ENCODE data around the gene MBOAT2.

Gene MBOAT2

DNA sequence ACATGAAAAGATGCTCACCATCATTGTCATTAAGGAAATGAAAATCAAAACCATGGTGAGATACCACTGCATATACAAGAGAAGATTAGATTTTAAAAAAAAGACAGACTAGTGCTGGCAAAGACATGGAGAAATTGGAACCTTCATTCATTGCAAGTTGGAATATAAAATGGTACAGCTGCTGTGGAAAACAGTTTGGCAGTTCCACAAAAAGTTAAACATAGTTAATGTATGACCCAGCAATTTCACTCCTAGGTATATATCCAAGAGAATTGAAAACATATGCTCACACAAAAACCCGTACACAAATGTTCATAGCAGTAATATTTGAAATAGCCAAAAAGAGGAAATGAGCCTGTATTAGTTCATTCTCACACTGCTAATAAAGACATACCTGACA lies 33.7 kb upstream of the MBOAT2 start:
- no peak overlapping the region for H3K4me2 ChIP-seq (ENCODE audit: low read length)
- H3K27me3 ChIP-seq (ENCODE audit: control insufficient read depth, insufficient read depth, low read length), result no peaks in the 10 kb centered on the region
- H3K4me1 ChIP-seq, result peaks cover 12% of the 10 kb centered on the region
- H3K9ac ChIP-seq, result no peak overlapping the region
- no peaks in the 10 kb centered on the region for H3K9me3 ChIP-seq (ENCODE audit: control insufficient read depth, low read length)
- TF ChIP-seq, protein P1, sequence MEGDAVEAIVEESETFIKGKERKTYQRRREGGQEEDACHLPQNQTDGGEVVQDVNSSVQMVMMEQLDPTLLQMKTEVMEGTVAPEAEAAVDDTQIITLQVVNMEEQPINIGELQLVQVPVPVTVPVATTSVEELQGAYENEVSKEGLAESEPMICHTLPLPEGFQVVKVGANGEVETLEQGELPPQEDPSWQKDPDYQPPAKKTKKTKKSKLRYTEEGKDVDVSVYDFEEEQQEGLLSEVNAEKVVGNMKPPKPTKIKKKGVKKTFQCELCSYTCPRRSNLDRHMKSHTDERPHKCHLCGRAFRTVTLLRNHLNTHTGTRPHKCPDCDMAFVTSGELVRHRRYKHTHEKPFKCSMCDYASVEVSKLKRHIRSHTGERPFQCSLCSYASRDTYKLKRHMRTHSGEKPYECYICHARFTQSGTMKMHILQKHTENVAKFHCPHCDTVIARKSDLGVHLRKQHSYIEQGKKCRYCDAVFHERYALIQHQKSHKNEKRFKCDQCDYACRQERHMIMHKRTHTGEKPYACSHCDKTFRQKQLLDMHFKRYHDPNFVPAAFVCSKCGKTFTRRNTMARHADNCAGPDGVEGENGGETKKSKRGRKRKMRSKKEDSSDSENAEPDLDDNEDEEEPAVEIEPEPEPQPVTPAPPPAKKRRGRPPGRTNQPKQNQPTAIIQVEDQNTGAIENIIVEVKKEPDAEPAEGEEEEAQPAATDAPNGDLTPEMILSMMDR (IDR thresholded peaks at IDR 0.05), result no peak
- H3K27ac ChIP-seq, result no peak overlapping the region
- H3K4me3 ChIP-seq (ENCODE audit: low read depth, low read length), result no peak overlapping the region
- H2AFZ ChIP-seq, result no peak overlapping the region
- no peaks in the 10 kb centered on the region for H3K79me2 ChIP-seq
- no peaks in the 10 kb centered on the region for H3K36me3 ChIP-seq (ENCODE audit: control insufficient read depth, insufficient read depth, low read length)

DNA sequence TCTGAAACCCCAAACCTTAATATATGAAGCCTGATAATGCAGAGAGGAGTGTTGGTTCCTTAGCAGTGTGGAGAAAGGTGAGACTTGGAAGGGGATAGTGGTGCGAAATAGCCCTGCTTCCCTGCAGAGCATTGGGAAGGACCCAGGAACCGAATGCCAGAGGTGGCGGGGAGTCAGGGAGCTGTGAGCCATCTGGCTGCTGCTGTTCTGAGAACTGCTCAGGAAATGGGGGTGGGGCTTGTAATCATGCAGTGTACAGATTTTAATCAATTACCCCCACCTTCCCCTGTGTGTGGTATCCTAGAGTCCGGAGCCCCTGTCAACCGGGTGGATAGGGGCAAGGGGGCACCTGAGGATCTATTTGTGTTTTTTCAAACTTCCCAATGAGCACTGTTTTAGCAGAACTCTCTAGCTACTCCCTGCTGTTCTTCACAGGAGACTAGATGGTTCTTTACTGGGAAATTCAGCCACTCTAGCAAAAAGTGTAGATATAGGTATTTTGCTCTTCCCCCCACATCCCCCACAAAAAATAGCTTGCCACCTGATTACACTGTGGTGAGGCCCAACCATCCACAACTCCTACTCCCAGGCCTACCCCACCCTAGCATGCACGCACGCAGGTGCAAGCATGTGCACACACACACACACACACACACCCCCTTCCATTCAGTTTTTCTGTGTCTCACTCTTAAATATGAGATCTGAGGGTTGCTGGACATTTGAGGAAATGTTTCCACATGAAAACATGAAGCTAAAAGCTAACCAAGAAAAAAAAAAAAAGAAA lies 30.1 kb upstream of the MBOAT2 start:
- peak overlapping the region; percentile 72 for H2AFZ ChIP-seq
- H3K9me3 ChIP-seq (ENCODE audit: control insufficient read depth, low read length), result no peaks in the 10 kb centered on the region
- no peaks in the 10 kb centered on the region for H3K27me3 ChIP-seq (ENCODE audit: control insufficient read depth, insufficient read depth, low read length)
- H3K4me3 ChIP-seq (ENCODE audit: low read depth, low read length), result no peak overlapping the region
- H3K9ac ChIP-seq, result no peak overlapping the region
- H3K36me3 ChIP-seq (ENCODE audit: control insufficient read depth, insufficient read depth, low read length), result no peaks in the 10 kb centered on the region
- TF ChIP-seq, protein P1 (IDR thresholded peaks at IDR 0.05), result no peak
- H3K4me1 ChIP-seq, result peaks cover 17% of the 10 kb centered on the region
- peak overlapping the region; percentile 7 for H3K4me2 ChIP-seq (ENCODE audit: low read length)
- H3K79me2 ChIP-seq, result no peaks in the 10 kb centered on the region
- H3K27ac ChIP-seq, result no peak overlapping the region

DNA sequence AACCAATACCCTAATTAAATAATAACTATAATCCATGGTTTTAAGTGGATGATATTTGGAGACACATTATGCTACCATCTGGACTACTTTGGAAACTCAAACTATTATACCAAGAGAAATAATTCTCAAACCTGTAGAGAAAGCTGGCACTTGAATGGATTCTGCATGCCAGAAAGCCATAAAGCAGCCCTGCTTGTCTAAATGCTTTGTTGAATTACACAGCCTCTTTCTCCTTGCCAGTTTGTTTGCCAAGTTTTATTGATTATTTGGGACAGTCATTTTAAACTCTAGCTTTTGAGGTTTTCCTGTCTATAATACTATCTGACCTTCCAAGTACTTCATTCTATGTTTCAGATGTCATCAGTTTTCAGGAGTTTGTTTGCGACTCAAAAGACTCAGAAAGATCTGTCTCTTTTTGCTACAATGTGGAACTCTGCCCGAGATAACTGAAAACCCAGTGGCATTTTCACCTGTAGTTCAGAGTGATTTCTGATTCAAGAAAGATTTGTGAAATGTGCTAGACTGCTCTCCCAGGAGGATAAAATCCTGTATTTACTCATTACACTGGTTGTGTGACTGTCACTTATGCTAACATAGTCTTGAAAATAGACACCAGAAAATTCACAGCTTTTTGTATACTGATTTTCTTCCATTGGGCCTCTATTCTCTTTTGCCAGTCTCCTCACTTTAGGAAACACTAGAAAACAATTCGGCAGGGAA lies 29.2 kb upstream of the MBOAT2 start:
- TF ChIP-seq, protein P1 (IDR thresholded peaks at IDR 0.05), result no peak
- peak overlapping the region; percentile 72 for H2AFZ ChIP-seq

DNA sequence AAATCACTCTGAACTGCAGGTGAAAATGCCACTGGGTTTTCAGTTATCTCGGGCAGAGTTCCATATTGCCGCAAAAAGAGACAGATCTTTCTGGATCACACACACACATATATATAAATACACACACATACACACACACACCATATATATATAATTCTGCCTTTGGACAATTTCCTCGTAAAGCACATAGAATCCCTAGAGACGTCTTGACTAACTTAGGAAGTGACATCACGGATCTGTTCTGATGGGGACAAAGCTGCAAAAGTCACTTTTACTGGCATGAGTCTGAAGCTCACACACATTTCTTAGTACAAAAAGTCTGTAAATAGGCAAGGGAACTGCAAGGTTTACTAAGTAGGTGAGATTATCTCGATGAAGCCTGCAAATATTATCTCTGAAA lies 28.6 kb upstream of the MBOAT2 start:
- H3K27me3 ChIP-seq (ENCODE audit: control insufficient read depth, insufficient read depth, low read length), result no peaks in the 10 kb centered on the region
- H3K9ac ChIP-seq, result no peak overlapping the region
- H3K4me2 ChIP-seq (ENCODE audit: low read length), result no peak overlapping the region
- H3K4me3 ChIP-seq (ENCODE audit: low read depth, low read length), result no peak overlapping the region
- H3K36me3 ChIP-seq (ENCODE audit: control insufficient read depth, insufficient read depth, low read length), result no peaks in the 10 kb centered on the region
- TF ChIP-seq, protein P1 (IDR thresholded peaks at IDR 0.05), result no peak
- H3K9me3 ChIP-seq (ENCODE audit: control insufficient read depth, low read length), result no peaks in the 10 kb centered on the region
- peaks cover 17% of the 10 kb centered on the region for H3K4me1 ChIP-seq
- no peak overlapping the region for H3K27ac ChIP-seq
- H3K79me2 ChIP-seq, result no peaks in the 10 kb centered on the region
- H2AFZ ChIP-seq, result no peak overlapping the region

More for the DNA sequence above, 29.2 kb upstream of the MBOAT2 start:
- H3K9me3 ChIP-seq (ENCODE audit: control insufficient read depth, low read length), result no peaks in the 10 kb centered on the region
- H3K4me2 ChIP-seq (ENCODE audit: low read length), result peak overlapping the region; percentile 7
- H3K79me2 ChIP-seq, result no peaks in the 10 kb centered on the region
- H3K27ac ChIP-seq, result no peak overlapping the region
- H3K4me3 ChIP-seq (ENCODE audit: low read depth, low read length), result no peak overlapping the region
- H3K4me1 ChIP-seq, result peaks cover 17% of the 10 kb centered on the region
- H3K27me3 ChIP-seq (ENCODE audit: control insufficient read depth, insufficient read depth, low read length), result no peaks in the 10 kb centered on the region
- H3K36me3 ChIP-seq (ENCODE audit: control insufficient read depth, insufficient read depth, low read length), result no peaks in the 10 kb centered on the region
- H3K9ac ChIP-seq, result no peak overlapping the region
